HepG2 (cell line): ENCODE measurements around the gene CDK14. TPM values are rescaled to one million over a fixed set of nuclear protein-coding genes. Genes with fewer than 3 reads are reported as not detected.

Experiments
- DPF2 ChIP-seq: sonication (generic); formaldehyde crosslinking; IDR thresholded peaks from 2 replicates; pipeline ENCODE4 v1.4.0; 2020; ENCODE audit warnings: mild to moderate bottlenecking, low read depth, missing genetic modification reagents, borderline replicate concordance
- TGIF2 ChIP-seq: IDR thresholded peaks from 2 replicates; pipeline ENCODE4 v1.6.1; 2016; ENCODE audit warnings: control low read depth, missing compliant biosample characterization
- ZKSCAN5 ChIP-seq: sonication (generic); formaldehyde crosslinking; IDR thresholded peaks from 2 replicates; pipeline ENCODE4 v1.5.1; 2020; ENCODE audit warnings: mild to moderate bottlenecking, missing genetic modification reagents
- ZNF205 ChIP-seq: IDR thresholded peaks from 2 replicates; pipeline ENCODE4 v1.6.1; 2018; ENCODE audit warnings: missing biosample characterization, missing genetic modification reagents
- ZNF3 ChIP-seq: IDR thresholded peaks from 2 replicates; pipeline ENCODE4 v1.7.0; 2017; ENCODE audit warnings: inconsistent platforms
- ZNF556 ChIP-seq: sonication (generic); formaldehyde crosslinking; IDR thresholded peaks from 2 replicates; pipeline ENCODE4 v1.4.0; 2020; ENCODE audit warnings: mild to moderate bottlenecking, missing genetic modification reagents, borderline replicate concordance
- ZNF629 ChIP-seq: sonication (generic); formaldehyde crosslinking; conservative IDR thresholded peaks from 2 replicates; pipeline ENCODE4 v1.5.0; 2020; ENCODE audit warnings: missing genetic modification reagents
- polyA plus RNA-seq, 8 experiments: library from polyadenylated mRNA; depleted of rRNA in 3 of 8; stranded (reverse) in 7 of 8; unstranded in 1 of 8; fragments of >200 nt; fragmentation: Illumina TruSeq in 4 of 8; extraction: Trizol in 4 of 8; gene quantifications; 2 replicates each; pipeline versions ENCODE4 v1.2.1 to v1.2.3, GENCODE V29; 2011 to 2016; ENCODE audit warnings: low read depth in 4 of 8, missing spikeins in 1 of 8, mixed read lengths in 1 of 8; ENCODE audit not compliant: insufficient read depth in 1 of 8
- total RNA-seq, 5 experiments: library from RNA; depleted of rRNA; stranded (reverse); fragments of >200 nt; fragmentation: Illumina TruSeq; extraction: Trizol; gene quantifications; 2 replicates each; pipeline ENCODE4 v1.2.3, GENCODE V29; 2016; ENCODE audit warnings: low read depth in 1 of 5
- TF ChIP-seq, protein P1 (sequence below): sonication (generic); formaldehyde crosslinking; IDR thresholded peaks from 2 replicates; pipeline ENCODE4 v1.5.1; 2020; ENCODE audit warnings: missing genetic modification reagents, mild to moderate bottlenecking, borderline replicate concordance
- TF ChIP-seq, protein P2 (sequence below): sonication (generic); formaldehyde crosslinking; IDR thresholded peaks from 2 replicates; pipeline ENCODE4 v1.4.0; 2020; ENCODE audit warnings: mild to moderate bottlenecking, missing genetic modification reagents
- TF ChIP-seq, protein P3 (sequence below): sonication (generic); formaldehyde crosslinking; IDR thresholded peaks from 2 replicates; pipeline ENCODE4 v1.4.0; 2020; ENCODE audit warnings: mild to moderate bottlenecking, missing genetic modification reagents

CDK14 gene
- total and polyA plus RNA-seq, 2 of the 13 experiments (the other 11 are each of a cell fraction or from before 2014, with no cell fraction given), result 0.26 to 0.71 TPM

DNA sequence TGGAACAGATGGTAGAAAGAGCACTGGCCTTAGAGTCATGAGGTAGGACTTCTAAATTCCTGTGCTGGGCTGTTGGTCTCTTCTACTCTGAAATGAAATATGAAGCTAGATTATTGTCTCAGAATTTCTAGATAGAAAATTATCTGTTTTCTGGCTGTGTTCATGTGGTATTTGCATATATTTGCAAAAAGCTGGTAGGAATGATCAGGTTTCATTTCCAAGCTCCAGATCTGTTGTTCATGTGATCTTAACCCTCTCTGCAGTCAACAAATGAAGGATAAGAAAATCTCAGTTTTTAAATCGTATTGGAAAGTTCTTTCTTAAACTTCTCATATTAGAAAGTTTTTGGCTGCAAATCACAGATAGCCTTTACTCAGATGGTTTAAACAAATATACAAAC, 248.3 kb downstream of the CDK14 start (continued):
- no peak for TF ChIP-seq ZNF556 (CRISPR knock-in tag)
- TF ChIP-seq DPF2 (CRISPR knock-in tag), result no peak
- no peak for TF ChIP-seq ZNF205 (CRISPR knock-in tag)
- no peak for TF ChIP-seq ZNF3 (CRISPR knock-in tag)
- TF ChIP-seq, protein P1, sequence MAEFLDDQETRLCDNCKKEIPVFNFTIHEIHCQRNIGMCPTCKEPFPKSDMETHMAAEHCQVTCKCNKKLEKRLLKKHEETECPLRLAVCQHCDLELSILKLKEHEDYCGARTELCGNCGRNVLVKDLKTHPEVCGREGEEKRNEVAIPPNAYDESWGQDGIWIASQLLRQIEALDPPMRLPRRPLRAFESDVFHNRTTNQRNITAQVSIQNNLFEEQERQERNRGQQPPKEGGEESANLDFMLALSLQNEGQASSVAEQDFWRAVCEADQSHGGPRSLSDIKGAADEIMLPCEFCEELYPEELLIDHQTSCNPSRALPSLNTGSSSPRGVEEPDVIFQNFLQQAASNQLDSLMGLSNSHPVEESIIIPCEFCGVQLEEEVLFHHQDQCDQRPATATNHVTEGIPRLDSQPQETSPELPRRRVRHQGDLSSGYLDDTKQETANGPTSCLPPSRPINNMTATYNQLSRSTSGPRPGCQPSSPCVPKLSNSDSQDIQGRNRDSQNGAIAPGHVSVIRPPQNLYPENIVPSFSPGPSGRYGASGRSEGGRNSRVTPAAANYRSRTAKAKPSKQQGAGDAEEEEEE, result no peak
- TF ChIP-seq ZKSCAN5 (CRISPR knock-in tag), result no peak
- no peak for TF ChIP-seq ZNF629 (CRISPR knock-in tag)
- TF ChIP-seq, protein P2, sequence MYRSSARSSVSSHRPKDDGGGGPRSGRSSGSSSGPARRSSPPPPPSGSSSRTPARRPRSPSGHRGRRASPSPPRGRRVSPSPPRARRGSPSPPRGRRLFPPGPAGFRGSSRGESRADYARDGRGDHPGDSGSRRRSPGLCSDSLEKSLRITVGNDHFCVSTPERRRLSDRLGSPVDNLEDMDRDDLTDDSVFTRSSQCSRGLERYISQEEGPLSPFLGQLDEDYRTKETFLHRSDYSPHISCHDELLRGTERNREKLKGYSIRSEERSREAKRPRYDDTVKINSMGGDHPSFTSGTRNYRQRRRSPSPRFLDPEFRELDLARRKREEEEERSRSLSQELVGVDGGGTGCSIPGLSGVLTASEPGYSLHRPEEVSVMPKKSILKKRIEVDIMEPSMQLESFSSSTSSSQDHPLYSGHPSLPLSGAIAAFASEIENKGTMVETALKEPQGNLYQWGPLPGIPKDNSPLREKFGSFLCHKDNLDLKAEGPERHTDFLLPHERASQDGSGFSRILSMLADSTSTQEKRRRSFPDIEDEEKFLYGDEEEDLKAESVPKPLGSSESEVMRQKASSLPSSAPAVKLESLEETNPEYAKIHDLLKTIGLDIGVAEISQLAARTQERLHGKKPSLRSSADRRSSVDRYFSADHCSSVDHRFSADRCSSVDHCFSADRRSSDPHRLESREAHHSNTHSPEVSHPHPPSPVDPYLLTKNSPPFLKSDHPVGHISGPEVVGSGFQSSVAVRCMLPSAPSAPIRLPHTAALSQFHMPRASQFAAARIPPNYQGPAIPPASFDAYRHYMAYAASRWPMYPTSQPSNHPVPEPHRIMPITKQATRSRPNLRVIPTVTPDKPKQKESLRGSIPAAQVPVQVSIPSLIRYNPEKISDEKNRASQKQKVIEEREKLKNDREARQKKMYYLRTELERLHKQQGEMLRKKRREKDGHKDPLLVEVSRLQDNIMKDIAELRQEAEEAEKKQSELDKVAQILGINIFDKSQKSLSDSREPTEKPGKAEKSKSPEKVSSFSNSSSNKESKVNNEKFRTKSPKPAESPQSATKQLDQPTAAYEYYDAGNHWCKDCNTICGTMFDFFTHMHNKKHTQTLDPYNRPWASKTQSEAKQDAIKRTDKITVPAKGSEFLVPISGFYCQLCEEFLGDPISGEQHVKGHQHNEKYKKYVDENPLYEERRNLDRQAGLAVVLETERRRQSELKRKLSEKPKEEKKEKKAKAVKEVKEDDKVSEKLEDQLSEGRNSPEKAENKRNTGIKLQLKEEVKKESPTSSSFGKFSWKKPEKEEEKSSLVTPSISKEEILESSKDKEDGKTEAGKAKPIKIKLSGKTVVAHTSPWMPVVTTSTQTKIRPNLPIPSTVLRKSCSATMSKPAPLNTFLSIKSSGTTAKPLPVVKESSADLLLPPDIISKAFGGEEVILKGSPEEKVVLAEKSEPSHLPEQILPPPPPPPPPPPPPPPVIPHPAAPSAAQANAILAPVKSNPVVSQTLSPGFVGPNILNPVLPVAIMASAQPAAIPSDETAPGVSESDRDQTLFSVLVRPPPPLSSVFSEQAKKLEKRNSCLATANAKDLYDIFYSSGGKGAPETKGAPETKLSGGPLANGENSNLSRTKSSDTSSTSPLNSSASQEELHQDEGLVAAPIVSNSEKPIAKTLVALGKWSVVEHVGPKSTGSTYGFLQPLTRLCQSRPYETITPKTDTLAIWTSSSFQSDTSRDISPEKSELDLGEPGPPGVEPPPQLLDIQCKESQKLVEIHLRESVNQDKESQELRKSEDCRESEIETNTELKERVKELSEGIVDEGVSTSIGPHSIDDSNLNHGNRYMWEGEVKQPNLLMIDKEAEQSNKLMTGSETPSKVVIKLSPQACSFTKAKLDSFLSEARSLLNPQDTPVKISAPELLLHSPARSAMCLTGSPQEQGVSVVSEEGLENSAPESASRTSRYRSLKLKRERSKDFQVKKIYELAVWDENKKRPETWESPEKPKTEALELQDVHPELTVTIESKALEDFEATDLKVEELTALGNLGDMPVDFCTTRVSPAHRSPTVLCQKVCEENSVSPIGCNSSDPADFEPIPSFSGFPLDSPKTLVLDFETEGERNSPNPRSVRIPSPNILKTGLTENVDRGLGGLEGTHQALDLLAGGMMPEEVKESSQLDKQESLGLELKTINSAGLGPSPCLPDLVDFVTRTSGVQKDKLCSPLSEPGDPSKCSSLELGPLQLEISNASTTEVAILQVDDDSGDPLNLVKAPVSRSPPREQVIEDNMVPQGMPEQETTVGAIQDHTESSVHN, result no peak
- no peak for TF ChIP-seq TGIF2 (CRISPR knock-in tag)
- TF ChIP-seq, protein P3, sequence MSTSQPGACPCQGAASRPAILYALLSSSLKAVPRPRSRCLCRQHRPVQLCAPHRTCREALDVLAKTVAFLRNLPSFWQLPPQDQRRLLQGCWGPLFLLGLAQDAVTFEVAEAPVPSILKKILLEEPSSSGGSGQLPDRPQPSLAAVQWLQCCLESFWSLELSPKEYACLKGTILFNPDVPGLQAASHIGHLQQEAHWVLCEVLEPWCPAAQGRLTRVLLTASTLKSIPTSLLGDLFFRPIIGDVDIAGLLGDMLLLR, result no peak
